HK-2 (cell line): Measurements from ENCODE around the gene BMS1.
A peak's percentile ranks its signal among the peaks of the same experiment; 100 is the strongest.
"Not testable (repeated sequence)": the region's sequence is repeated elsewhere in the genome, so short reads cannot be mapped to it uniquely, and the experiment has no call there.

Experiments
- DNase-seq: peaks from one replicate; pipeline ENCODE4 v3.0.0-alpha.2; 2018; ENCODE audit not compliant: unreplicated experiment

BMS1 gene

GRCh38 chr10:42782446-42783180, at the start of gene BMS1:
TSS of gene BMS1 (plus strand) at chr10:42782795. CDS start at chr10:42784395, 1,600 bp downstream.
- peak; percentile 96 for DNase-seq

- no peak for DNase-seq
Measured at GRCh38 chr10:42734536-42734935, 48.1 kb upstream of the BMS1 start.

GRCh38 chr10:42738679-42739078, 43.9 kb upstream of the BMS1 start:
- DNase-seq, result no peak

GRCh38 chr10:42741536-42741935, 41.1 kb upstream of the BMS1 start:
- DNase-seq, result not testable (repeated sequence)

GRCh38 chr10:42743697-42744096, 38.9 kb upstream of the BMS1 start:
- DNase-seq, result no peak

- DNase-seq, result no peak
Measured at GRCh38 chr10:42744134-42744701, 38.4 kb upstream of the BMS1 start.

GRCh38 chr10:42753126-42753506, 29.5 kb upstream of the BMS1 start:
- peak; percentile 93 for DNase-seq

- DNase-seq, result peak; percentile 38
Measured at GRCh38 chr10:42753507-42754154, 29.0 kb upstream of the BMS1 start.

- DNase-seq, result peak; percentile 55
Measured at GRCh38 chr10:42754155-42755027, 28.2 kb upstream of the BMS1 start.

GRCh38 chr10:42755028-42755451, 27.6 kb upstream of the BMS1 start:
- DNase-seq, result no peak

GRCh38 chr10:42755556-42756093, 27.0 kb upstream of the BMS1 start:
- DNase-seq, result no peak

GRCh38 chr10:42767906-42768305, 14.7 kb upstream of the BMS1 start:
- no peak for DNase-seq

- no peak for DNase-seq
Measured at GRCh38 chr10:42768581-42769152, 13.9 kb upstream of the BMS1 start.

- DNase-seq, result no peak
Measured at GRCh38 chr10:42769173-42769572, 13.4 kb upstream of the BMS1 start.

GRCh38 chr10:42769673-42770072, 12.9 kb upstream of the BMS1 start:
- no peak for DNase-seq

GRCh38 chr10:42776681-42777080, 5.9 kb upstream of the BMS1 start:
- no peak for DNase-seq

- no peak for DNase-seq
Measured at GRCh38 chr10:42780456-42780855, 2.1 kb upstream of the BMS1 start.

- peak; percentile 54 for DNase-seq
Measured at GRCh38 chr10:42781893-42782445, 626 bp upstream of the BMS1 start.

GRCh38 chr10:42783181-42783549, 570 bp downstream of the BMS1 start:
- peak; percentile 53 for DNase-seq

GRCh38 chr10:42785759-42786158, 3.2 kb downstream of the BMS1 start:
- no peak for DNase-seq

GRCh38 chr10:42790835-42791234, 8.2 kb downstream of the BMS1 start:
- DNase-seq, result no peak
